HepG2 (cell line): ENCODE data around the gene DGKG. TPM values are rescaled to one million over a fixed set of nuclear protein-coding genes. Genes with fewer than 3 reads are reported as not detected.

Source experiments
- SATB2 ChIP-seq: sonication (generic); formaldehyde crosslinking; IDR thresholded peaks from 2 replicates; pipeline ENCODE4 v1.5.0; 2020; ENCODE audit warnings: missing genetic modification reagents
- TBX2 ChIP-seq: sonication (generic); formaldehyde crosslinking; IDR thresholded peaks from 2 replicates; pipeline ENCODE4 v1.5.0; 2020; ENCODE audit warnings: missing genetic modification reagents, mild to moderate bottlenecking, borderline replicate concordance
- ZNF367 ChIP-seq: sonication (generic); formaldehyde crosslinking; IDR thresholded peaks from 2 replicates; pipeline ENCODE4 v1.4.0; 2020; ENCODE audit warnings: missing genetic modification reagents, borderline replicate concordance
- ZNF547 ChIP-seq: sonication (generic); formaldehyde crosslinking; IDR thresholded peaks from 2 replicates; pipeline ENCODE4 v1.5.1; 2020; ENCODE audit warnings: mild to moderate bottlenecking, missing genetic modification reagents
- ZNF709 ChIP-seq: sonication (generic); formaldehyde crosslinking; IDR thresholded peaks from 2 replicates; pipeline ENCODE4 v1.5.0; 2020; ENCODE audit warnings: mild to moderate bottlenecking, missing genetic modification reagents
- polyA plus RNA-seq, 8 experiments: library from polyadenylated mRNA; depleted of rRNA in 3 of 8; stranded (reverse) in 7 of 8; unstranded in 1 of 8; fragments of >200 nt; fragmentation: Illumina TruSeq in 4 of 8; extraction: Trizol in 4 of 8; gene quantifications; 2 replicates each; pipeline versions ENCODE4 v1.2.1 to v1.2.3, GENCODE V29; 2011 to 2016; ENCODE audit warnings: low read depth in 4 of 8, missing spikeins in 1 of 8, mixed read lengths in 1 of 8; ENCODE audit not compliant: insufficient read depth in 1 of 8
- total RNA-seq, 5 experiments: library from RNA; depleted of rRNA; stranded (reverse); fragments of >200 nt; fragmentation: Illumina TruSeq; extraction: Trizol; gene quantifications; 2 replicates each; pipeline ENCODE4 v1.2.3, GENCODE V29; 2016; ENCODE audit warnings: low read depth in 1 of 5
- TF ChIP-seq, protein P1 (sequence below): IDR thresholded peaks from 2 replicates; pipeline ENCODE4 v1.6.1; 2016; ENCODE audit warnings: low read depth, missing genetic modification reagents, missing compliant biosample characterization
- TF ChIP-seq, protein P2 (sequence below): IDR thresholded peaks from 2 replicates; pipeline ENCODE4 v1.6.1; 2016; ENCODE audit warnings: missing compliant biosample characterization, missing genetic modification reagents, borderline replicate concordance
- TF ChIP-seq, protein P3 (sequence below): sonication (generic); formaldehyde crosslinking; conservative IDR thresholded peaks from 2 replicates; pipeline ENCODE4 v1.4.0; 2020; ENCODE audit warnings: missing genetic modification reagents

DGKG gene
- total and polyA plus RNA-seq, 2 of the 13 experiments (the other 11 are each of a cell fraction or from before 2014, with no cell fraction given) = 3.8 to 6.2 TPM

DNA sequence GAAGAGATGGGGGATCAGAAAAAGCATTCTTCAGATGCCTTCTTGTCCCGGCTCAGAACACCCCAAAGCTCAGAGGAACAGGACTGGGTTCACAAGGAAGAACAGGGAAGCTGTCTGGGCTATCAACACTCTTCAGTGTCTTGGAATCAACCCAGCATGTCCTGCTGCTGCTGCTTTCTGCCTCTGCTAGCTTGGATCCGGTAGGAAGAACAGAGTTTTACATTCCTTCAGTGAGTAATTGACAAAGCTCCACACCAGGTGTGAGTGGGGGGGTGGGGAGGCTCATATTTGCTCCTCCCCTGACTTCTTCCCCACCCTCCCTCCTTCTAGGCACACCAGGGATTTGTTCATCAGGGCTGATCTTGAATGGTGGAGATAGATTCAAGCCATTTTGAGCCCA is 240.1 kb downstream of the DGKG start (continued):
- TF ChIP-seq, protein P1, sequence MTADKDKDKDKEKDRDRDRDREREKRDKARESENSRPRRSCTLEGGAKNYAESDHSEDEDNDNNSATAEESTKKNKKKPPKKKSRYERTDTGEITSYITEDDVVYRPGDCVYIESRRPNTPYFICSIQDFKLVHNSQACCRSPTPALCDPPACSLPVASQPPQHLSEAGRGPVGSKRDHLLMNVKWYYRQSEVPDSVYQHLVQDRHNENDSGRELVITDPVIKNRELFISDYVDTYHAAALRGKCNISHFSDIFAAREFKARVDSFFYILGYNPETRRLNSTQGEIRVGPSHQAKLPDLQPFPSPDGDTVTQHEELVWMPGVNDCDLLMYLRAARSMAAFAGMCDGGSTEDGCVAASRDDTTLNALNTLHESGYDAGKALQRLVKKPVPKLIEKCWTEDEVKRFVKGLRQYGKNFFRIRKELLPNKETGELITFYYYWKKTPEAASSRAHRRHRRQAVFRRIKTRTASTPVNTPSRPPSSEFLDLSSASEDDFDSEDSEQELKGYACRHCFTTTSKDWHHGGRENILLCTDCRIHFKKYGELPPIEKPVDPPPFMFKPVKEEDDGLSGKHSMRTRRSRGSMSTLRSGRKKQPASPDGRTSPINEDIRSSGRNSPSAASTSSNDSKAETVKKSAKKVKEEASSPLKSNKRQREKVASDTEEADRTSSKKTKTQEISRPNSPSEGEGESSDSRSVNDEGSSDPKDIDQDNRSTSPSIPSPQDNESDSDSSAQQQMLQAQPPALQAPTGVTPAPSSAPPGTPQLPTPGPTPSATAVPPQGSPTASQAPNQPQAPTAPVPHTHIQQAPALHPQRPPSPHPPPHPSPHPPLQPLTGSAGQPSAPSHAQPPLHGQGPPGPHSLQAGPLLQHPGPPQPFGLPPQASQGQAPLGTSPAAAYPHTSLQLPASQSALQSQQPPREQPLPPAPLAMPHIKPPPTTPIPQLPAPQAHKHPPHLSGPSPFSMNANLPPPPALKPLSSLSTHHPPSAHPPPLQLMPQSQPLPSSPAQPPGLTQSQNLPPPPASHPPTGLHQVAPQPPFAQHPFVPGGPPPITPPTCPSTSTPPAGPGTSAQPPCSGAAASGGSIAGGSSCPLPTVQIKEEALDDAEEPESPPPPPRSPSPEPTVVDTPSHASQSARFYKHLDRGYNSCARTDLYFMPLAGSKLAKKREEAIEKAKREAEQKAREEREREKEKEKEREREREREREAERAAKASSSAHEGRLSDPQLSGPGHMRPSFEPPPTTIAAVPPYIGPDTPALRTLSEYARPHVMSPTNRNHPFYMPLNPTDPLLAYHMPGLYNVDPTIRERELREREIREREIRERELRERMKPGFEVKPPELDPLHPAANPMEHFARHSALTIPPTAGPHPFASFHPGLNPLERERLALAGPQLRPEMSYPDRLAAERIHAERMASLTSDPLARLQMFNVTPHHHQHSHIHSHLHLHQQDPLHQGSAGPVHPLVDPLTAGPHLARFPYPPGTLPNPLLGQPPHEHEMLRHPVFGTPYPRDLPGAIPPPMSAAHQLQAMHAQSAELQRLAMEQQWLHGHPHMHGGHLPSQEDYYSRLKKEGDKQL (CRISPR knock-in tag) = no peak
- TF ChIP-seq ZNF367 (CRISPR knock-in tag) (no peak), ZNF709 (no peak), SATB2 (CRISPR knock-in tag) (no peak), TBX2 (no peak), ZNF547 (CRISPR knock-in tag) (no peak)
- TF ChIP-seq, protein P2, sequence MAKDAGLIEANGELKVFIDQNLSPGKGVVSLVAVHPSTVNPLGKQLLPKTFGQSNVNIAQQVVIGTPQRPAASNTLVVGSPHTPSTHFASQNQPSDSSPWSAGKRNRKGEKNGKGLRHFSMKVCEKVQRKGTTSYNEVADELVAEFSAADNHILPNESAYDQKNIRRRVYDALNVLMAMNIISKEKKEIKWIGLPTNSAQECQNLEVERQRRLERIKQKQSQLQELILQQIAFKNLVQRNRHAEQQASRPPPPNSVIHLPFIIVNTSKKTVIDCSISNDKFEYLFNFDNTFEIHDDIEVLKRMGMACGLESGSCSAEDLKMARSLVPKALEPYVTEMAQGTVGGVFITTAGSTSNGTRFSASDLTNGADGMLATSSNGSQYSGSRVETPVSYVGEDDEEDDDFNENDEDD (CRISPR knock-in tag) = no peak
- TF ChIP-seq, protein P3, sequence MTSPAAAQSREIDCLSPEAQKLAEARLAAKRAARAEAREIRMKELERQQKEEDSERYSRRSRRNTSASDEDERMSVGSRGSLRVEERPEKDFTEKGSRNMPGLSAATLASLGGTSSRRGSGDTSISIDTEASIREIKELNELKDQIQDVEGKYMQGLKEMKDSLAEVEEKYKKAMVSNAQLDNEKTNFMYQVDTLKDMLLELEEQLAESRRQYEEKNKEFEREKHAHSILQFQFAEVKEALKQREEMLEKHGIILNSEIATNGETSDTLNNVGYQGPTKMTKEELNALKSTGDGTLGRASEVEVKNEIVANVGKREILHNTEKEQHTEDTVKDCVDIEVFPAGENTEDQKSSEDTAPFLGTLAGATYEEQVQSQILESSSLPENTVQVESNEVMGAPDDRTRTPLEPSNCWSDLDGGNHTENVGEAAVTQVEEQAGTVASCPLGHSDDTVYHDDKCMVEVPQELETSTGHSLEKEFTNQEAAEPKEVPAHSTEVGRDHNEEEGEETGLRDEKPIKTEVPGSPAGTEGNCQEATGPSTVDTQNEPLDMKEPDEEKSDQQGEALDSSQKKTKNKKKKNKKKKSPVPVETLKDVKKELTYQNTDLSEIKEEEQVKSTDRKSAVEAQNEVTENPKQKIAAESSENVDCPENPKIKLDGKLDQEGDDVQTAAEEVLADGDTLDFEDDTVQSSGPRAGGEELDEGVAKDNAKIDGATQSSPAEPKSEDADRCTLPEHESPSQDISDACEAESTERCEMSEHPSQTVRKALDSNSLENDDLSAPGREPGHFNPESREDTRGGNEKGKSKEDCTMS (CRISPR knock-in tag) = no peak
